NCI-H748 (cell line): Measurements from ENCODE around the gene VWA3B.
"Not testable (repeated sequence)": the region's sequence is repeated elsewhere in the genome, so short reads cannot be mapped to it uniquely, and the experiment has no call there.

Experiments
- DNase-seq: peaks from one replicate; lab custom pipeline; 2025; ENCODE audit not compliant: unreplicated experiment; lab: John Stamatoyannopoulos, UW

Gene VWA3B

GRCh38 chr2:98294711-98295110 is 207.7 kb downstream of the VWA3B start:
- no peak for DNase-seq

- no peak for DNase-seq
Observed at GRCh38 chr2:98295275-98295674, 208.3 kb downstream of the VWA3B start.

- no peak for DNase-seq
Observed at GRCh38 chr2:98295721-98296414, 208.9 kb downstream of the VWA3B start.

GRCh38 chr2:98296440-98296839 is 209.5 kb downstream of the VWA3B start:
- DNase-seq = no peak

GRCh38 chr2:98297817-98298682 is 211.1 kb downstream of the VWA3B start:
- no peak for DNase-seq

- no peak for DNase-seq
Observed at GRCh38 chr2:98298683-98299164, 211.8 kb downstream of the VWA3B start.

- no peak for DNase-seq
Observed at GRCh38 chr2:98299211-98299905, 212.4 kb downstream of the VWA3B start.

- DNase-seq = no peak
Observed at GRCh38 chr2:98300141-98300874, 213.3 kb downstream of the VWA3B start.

GRCh38 chr2:98301469-98301868 is 214.5 kb downstream of the VWA3B start:
- DNase-seq = no peak

- not testable (repeated sequence) for DNase-seq
Observed at GRCh38 chr2:98307131-98307696, 220.2 kb downstream of the VWA3B start.

- DNase-seq = peak; percentile 15
Observed at GRCh38 chr2:98308068-98308467, 221.1 kb downstream of the VWA3B start.

GRCh38 chr2:98308532-98308931 is 221.6 kb downstream of the VWA3B start:
- DNase-seq = peak; percentile 18

GRCh38 chr2:98309580-98309979 is 222.6 kb downstream of the VWA3B start:
- no peak for DNase-seq

- no peak for DNase-seq
Observed at GRCh38 chr2:98310010-98310409, 223.0 kb downstream of the VWA3B start.

GRCh38 chr2:98311090-98311489 is 224.1 kb downstream of the VWA3B start:
- DNase-seq = no peak

- DNase-seq = no peak
Observed at GRCh38 chr2:98311771-98312545, 225.0 kb downstream of the VWA3B start.

- no peak for DNase-seq
Observed at GRCh38 chr2:98313492-98314250, 226.7 kb downstream of the VWA3B start.

- no peak for DNase-seq
Observed at GRCh38 chr2:98314251-98314650, 227.3 kb downstream of the VWA3B start.

- DNase-seq = no peak
Observed at GRCh38 chr2:98315957-98316356, 229.0 kb downstream of the VWA3B start.
